ENCODE data around the gene LCP1. TPM values are rescaled to one million over a fixed set of nuclear protein-coding genes. Genes with fewer than 3 reads are reported as not detected.

The LCP1 gene
- total RNA-seq, 6 experiments from 2014 or later = 0.05 TPM; not detected in 5

DNA sequence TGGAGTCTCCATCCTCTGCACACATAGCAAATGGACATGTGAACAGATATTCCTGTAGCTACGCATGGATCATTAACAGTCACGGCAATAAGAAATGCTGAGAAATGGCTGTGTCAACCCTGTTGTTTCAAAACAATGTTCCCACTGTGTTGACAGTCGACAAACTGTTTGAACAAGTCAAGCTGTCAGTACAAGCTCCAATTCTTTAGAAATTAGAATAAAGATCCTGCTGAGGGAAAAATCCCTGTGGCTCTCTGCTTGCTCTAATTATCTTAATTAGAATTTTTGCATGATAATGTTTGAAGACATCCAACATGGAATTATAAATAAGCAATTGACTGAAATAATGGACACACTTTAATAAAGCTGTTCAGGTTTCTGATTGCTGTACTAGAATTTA lies 39.2 kb downstream of the LCP1 start:
- H3K4me1 Mint-ChIP-seq (ENCODE audit: low read depth) = no peaks in the 10 kb centered on the region
- no peaks in the 10 kb centered on the region for H3K36me3 Mint-ChIP-seq (ENCODE audit: low read depth)
- DNase-seq = no peak
- TF ChIP-seq, protein P1, sequence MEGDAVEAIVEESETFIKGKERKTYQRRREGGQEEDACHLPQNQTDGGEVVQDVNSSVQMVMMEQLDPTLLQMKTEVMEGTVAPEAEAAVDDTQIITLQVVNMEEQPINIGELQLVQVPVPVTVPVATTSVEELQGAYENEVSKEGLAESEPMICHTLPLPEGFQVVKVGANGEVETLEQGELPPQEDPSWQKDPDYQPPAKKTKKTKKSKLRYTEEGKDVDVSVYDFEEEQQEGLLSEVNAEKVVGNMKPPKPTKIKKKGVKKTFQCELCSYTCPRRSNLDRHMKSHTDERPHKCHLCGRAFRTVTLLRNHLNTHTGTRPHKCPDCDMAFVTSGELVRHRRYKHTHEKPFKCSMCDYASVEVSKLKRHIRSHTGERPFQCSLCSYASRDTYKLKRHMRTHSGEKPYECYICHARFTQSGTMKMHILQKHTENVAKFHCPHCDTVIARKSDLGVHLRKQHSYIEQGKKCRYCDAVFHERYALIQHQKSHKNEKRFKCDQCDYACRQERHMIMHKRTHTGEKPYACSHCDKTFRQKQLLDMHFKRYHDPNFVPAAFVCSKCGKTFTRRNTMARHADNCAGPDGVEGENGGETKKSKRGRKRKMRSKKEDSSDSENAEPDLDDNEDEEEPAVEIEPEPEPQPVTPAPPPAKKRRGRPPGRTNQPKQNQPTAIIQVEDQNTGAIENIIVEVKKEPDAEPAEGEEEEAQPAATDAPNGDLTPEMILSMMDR (IDR thresholded peaks at IDR 0.05) = no peak
- peaks cover 9% of the 10 kb centered on the region for H3K27me3 Mint-ChIP-seq (ENCODE audit: insufficient read depth)
- no peak overlapping the region for H3K4me3 Mint-ChIP-seq
- no peaks in the 10 kb centered on the region for H3K9me3 Mint-ChIP-seq
- H3K27ac Mint-ChIP-seq = no peak overlapping the region

DNA sequence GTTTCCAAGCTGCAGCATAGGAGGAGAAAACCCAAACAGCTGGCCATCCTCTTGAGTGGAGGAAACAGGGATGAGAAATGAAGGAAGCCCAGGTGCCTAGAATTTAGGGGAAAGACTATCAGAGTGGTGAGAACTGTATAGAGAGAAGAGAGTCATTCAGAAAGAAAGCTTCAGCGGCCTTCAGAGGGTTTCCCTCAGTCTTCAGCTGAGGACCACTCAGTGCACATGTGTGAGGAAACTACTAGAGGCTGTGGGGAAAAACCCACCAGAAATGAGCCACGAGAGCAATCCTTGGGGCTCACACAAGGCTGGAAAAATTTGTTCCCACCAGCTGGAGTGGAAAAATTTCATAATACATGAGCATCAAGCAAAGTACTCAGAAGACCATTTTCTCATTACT lies 41.9 kb downstream of the LCP1 start:
- DNase-seq = no peak
- no peak overlapping the region for H3K4me3 Mint-ChIP-seq
- no peaks in the 10 kb centered on the region for H3K9me3 Mint-ChIP-seq
- no peaks in the 10 kb centered on the region for H3K36me3 Mint-ChIP-seq (ENCODE audit: low read depth)
- H3K27me3 Mint-ChIP-seq (ENCODE audit: insufficient read depth) = peaks cover 10% of the 10 kb centered on the region; the same call in 1 of the 2 replicates
- H3K4me1 Mint-ChIP-seq (ENCODE audit: low read depth) = no peaks in the 10 kb centered on the region
- no peak overlapping the region for H3K27ac Mint-ChIP-seq
- TF ChIP-seq, protein P1 (IDR thresholded peaks at IDR 0.05) = no peak

DNA sequence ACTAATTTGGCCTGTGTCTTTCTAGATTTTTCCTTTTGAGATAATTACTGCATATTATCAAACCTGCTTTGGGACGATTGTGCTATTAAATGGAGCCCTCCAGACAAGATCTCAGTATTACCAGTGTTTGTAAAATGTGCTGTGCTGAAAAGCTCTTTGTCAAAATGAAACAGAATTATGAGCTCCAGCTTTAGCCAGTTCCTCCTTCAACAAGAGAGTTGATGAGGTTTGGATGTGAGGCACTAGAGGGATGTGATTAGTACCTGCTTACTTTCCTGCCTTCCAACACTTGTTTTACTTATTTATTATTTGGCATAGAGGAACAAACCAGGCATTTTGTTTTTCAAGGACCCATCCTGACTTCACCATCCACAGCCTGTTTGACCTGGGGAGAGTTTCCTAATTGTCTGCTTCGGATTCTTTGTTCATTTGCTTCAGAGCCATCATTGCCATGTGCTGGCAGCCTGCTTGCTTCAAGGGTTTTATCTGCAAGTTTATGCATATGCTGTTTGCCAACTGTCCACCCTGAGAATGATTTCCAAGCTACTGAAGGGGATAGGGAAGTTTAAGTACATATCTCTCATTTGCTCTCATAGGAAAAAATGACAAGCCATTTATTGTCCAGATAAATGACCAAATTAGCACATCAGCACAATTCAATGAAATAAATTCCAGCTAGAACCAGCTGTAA lies 44.2 kb downstream of the LCP1 start:
- H3K27ac Mint-ChIP-seq = no peak overlapping the region
- peaks cover 11% of the 10 kb centered on the region; the same call in 1 of the 2 replicates for H3K27me3 Mint-ChIP-seq (ENCODE audit: insufficient read depth)
- no peaks in the 10 kb centered on the region for H3K36me3 Mint-ChIP-seq (ENCODE audit: low read depth)
- no peaks in the 10 kb centered on the region for H3K9me3 Mint-ChIP-seq
- DNase-seq = no peak
- H3K4me3 Mint-ChIP-seq = no peak overlapping the region
- H3K4me1 Mint-ChIP-seq (ENCODE audit: low read depth) = no peaks in the 10 kb centered on the region
- TF ChIP-seq, protein P1 (IDR thresholded peaks at IDR 0.05) = no peak

DNA sequence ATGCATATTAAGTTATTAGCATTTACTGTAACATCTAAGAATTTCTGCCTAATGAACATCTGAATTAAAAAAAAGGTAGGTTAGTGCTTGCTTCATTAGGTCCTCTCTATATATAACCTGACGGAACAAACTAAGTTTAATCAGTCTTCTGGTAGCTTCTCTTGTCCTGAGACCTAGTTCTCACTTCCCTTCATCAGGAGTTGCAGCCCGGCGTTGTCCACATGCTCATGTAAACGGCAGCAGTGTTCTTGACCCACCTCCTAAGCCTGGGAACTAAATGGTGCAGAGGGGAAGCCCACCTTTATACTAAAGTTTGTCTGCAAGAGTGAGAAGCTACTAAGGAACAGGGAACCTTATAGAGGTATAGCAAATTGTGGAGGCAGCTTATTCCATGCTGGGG lies 45.3 kb downstream of the LCP1 start:
- H3K9me3 Mint-ChIP-seq = no peaks in the 10 kb centered on the region

DNA sequence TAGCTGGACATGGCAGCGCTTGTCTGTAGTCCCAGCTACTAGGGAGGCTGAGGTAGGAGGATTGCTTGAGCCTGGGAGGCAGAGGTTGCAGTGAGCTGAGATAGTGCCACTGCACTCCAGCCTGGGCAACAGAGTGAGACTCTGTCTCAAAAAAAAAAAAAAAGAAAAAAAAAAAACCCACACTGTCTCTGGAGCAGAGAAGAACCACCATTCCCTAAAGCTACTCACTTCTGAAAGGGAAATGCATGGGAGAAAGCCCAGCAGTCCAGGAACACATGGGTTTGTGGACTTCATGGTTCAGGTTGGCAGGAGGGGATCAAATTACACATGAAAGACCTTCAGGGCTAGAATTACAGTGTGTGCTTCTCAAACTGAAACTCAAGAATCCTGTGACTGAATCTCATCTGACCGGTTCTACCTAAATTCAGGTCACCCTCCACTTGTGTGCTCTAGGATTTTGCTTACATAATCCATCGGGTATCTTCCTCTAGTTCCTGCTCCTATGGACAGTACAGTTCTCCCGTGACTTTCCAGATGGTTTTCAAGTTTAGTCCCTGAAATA lies 46.9 kb downstream of the LCP1 start:
- H3K9me3 Mint-ChIP-seq = no peaks in the 10 kb centered on the region
- H3K27me3 Mint-ChIP-seq (ENCODE audit: insufficient read depth) = peaks cover 9% of the 10 kb centered on the region; the same call in 1 of the 2 replicates
- H3K4me1 Mint-ChIP-seq (ENCODE audit: low read depth) = no peaks in the 10 kb centered on the region
- no peaks in the 10 kb centered on the region for H3K36me3 Mint-ChIP-seq (ENCODE audit: low read depth)
- H3K27ac Mint-ChIP-seq = no peak overlapping the region
- no peak for DNase-seq
- TF ChIP-seq, protein P1 (IDR thresholded peaks at IDR 0.05) = no peak
- no peak overlapping the region for H3K4me3 Mint-ChIP-seq

More for the DNA sequence above, 45.3 kb downstream of the LCP1 start:
- TF ChIP-seq, protein P1 (IDR thresholded peaks at IDR 0.05) = no peak
- Mint-ChIP-seq H3K4me1 (ENCODE audit: low read depth) (no peaks in the 10 kb centered on the region), H3K27ac (no peak overlapping the region), H3K27me3 (ENCODE audit: insufficient read depth) (peaks cover 11% of the 10 kb centered on the region; the same call in 1 of the 2 replicates), H3K36me3 (ENCODE audit: low read depth) (no peaks in the 10 kb centered on the region), H3K4me3 (no peak overlapping the region)
- DNase-seq = no peak

All from HFFc6 (cell line).